Cardiac muscle cell (in vitro differentiated cells and primary cell): ENCODE data around the gene AFG1L. TPM values are rescaled to one million over a fixed set of nuclear protein-coding genes. Genes with fewer than 3 reads are reported as not detected.
"Not testable (repeated sequence)": the region's sequence is repeated elsewhere in the genome, so short reads cannot be mapped to it uniquely, and the experiment has no call there.

Experiments
- DNase-seq, 2 donors: peaks; one replicate each; pipeline versions ENCODE4 v3.0.0 to v3.0.0-alpha.2; 2010 to 2017; ENCODE audit warnings: low read depth in 1 of 2, low spot score in 1 of 2
- H3K27ac ChIP-seq: fragments of 200-600 bp; sonication (generic); 2 replicates; pipeline ENCODE4 v1.5.1; 2016
- H3K27me3 ChIP-seq: fragments of 200-600 bp; sonication (generic); 2 replicates; pipeline ENCODE4 v1.6.0; 2016; ENCODE audit warnings: control low read depth
- H3K36me3 ChIP-seq: fragments of 200-600 bp; sonication (generic); 2 replicates; pipeline ENCODE4 v1.5.1; 2016; ENCODE audit warnings: control low read depth
- H3K4me1 ChIP-seq: fragments of 200-600 bp; sonication (generic); 2 replicates; pipeline ENCODE4 v1.8.1; 2017; ENCODE audit warnings: low read depth, mild to moderate bottlenecking, mixed run types
- H3K4me3 ChIP-seq: fragments of 200-600 bp; sonication (generic); 2 replicates; pipeline ENCODE4 v1.5.1; 2016; ENCODE audit warnings: mild to moderate bottlenecking
- H3K9me3 ChIP-seq: fragments of 200-600 bp; sonication (generic); 2 replicates; pipeline ENCODE4 v1.5.1; 2017; ENCODE audit warnings: low read depth, mild to moderate bottlenecking, control low read depth
- CTCF ChIP-seq: IDR thresholded peaks from 2 replicates; pipeline ENCODE4 v1.5.1; 2012; ENCODE audit warnings: low read depth, mild to moderate bottlenecking, low read length
- polyA plus RNA-seq: library from polyadenylated mRNA; unstranded; fragments of >200 nt; fragmentation: Nextera tagmentation; extraction: Ambion mirVana; gene quantifications from 2 replicates; pipeline ENCODE4 v1.2.1, GENCODE V29; 2016
- total RNA-seq: library from RNA; depleted of rRNA; stranded (reverse); fragments of >200 nt; gene quantifications from 2 replicates; pipeline ENCODE4 v1.2.3, GENCODE V29; 2016

Gene AFG1L
- total and polyA plus RNA-seq, 2 experiments from 2014 or later = 7.7 to 8.8 TPM

GRCh38 chr6:108441141-108441540 lies 146.3 kb downstream of the AFG1L start:
- Histone ChIP-seq H3K9me3 (no peaks in the 10 kb centered on the region), H3K4me1 (peaks cover 2% of the 10 kb centered on the region), H3K27ac (no peak overlapping the region), H3K4me3 (no peak overlapping the region), H3K27me3 (no peaks in the 10 kb centered on the region), H3K36me3 (no peaks in the 10 kb centered on the region)
- TF ChIP-seq CTCF = no peak
- DNase-seq = no peak

GRCh38 chr6:108442770-108443520 lies 148.1 kb downstream of the AFG1L start:
- Histone ChIP-seq H3K27me3 (no peaks in the 10 kb centered on the region), H3K4me1 (peaks cover 2% of the 10 kb centered on the region), H3K4me3 (no peak overlapping the region), H3K27ac (no peak overlapping the region), H3K36me3 (no peaks in the 10 kb centered on the region), H3K9me3 (no peaks in the 10 kb centered on the region)
- TF ChIP-seq CTCF = no peak
- peak; percentile 29 to 50 for DNase-seq

GRCh38 chr6:108446629-108447150 lies 151.8 kb downstream of the AFG1L start:
- no peak overlapping the region for H3K4me3 ChIP-seq
- no peaks in the 10 kb centered on the region for H3K27me3 ChIP-seq
- DNase-seq = no peak
- H3K4me1 ChIP-seq = peaks cover 2% of the 10 kb centered on the region
- H3K27ac ChIP-seq = no peak overlapping the region
- no peak for TF ChIP-seq CTCF
- no peaks in the 10 kb centered on the region for H3K36me3 ChIP-seq
- H3K9me3 ChIP-seq = no peaks in the 10 kb centered on the region

GRCh38 chr6:108448481-108448880 lies 153.6 kb downstream of the AFG1L start:
- Histone ChIP-seq H3K27me3 (no peaks in the 10 kb centered on the region), H3K27ac (no peak overlapping the region), H3K4me3 (no peak overlapping the region), H3K9me3 (no peaks in the 10 kb centered on the region), H3K4me1 (peaks cover 3% of the 10 kb centered on the region), H3K36me3 (no peaks in the 10 kb centered on the region)
- DNase-seq = no peak
- no peak for TF ChIP-seq CTCF

GRCh38 chr6:108449717-108450116 lies 154.9 kb downstream of the AFG1L start:
- H3K27ac ChIP-seq, DNase-seq, H3K4me1 ChIP-seq, H3K27me3 ChIP-seq, H3K9me3 ChIP-seq, H3K4me3 ChIP-seq, H3K36me3 ChIP-seq: not testable (repeated sequence)

- H3K36me3 ChIP-seq = no peaks in the 10 kb centered on the region
- no peak for TF ChIP-seq CTCF
- H3K4me1 ChIP-seq = peaks cover 3% of the 10 kb centered on the region
- H3K9me3 ChIP-seq = no peaks in the 10 kb centered on the region
- DNase-seq = no peak
- H3K4me3 ChIP-seq = no peak overlapping the region
- no peak overlapping the region for H3K27ac ChIP-seq
- no peaks in the 10 kb centered on the region for H3K27me3 ChIP-seq
These were observed 157.0 kb downstream of the AFG1L start for GRCh38 chr6:108451816-108452215.
